Measurements from ENCODE around the gene ZNF227.
A peak's percentile ranks its signal among the peaks of the same experiment; 100 is the strongest.
"Not testable (repeated sequence)": the region's sequence is repeated elsewhere in the genome, so short reads cannot be mapped to it uniquely, and the experiment has no call there.

The ZNF227 gene

GRCh38 chr19:44212250-44212865 lies at the start of gene ZNF227:
TSS of gene ZNF227 (plus strand) at chr19:44212532. CDS start at chr19:44217793, 5,261 bp downstream.
- DNase-seq (ENCODE audit: low spot score): peak; percentile 82

DNA sequence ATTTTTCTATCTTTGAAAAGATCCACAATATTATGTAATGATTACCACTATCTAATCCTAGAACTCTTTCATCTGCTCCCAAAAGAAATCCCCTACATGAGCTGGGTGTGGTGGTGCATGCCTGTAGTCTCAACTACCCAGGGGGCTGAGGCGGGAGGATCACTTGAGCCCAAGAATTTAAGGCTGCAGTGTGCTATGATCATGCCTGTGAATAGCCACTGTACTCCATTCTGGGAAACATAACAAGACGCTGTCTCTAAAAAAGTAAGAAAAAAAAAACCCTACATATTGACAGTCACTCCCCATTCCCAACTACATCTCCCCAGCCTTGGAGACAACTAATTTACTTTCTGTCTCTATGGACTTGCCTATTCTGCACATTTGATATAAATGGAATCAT lies 48.5 kb upstream of the ZNF227 start:
- DNase-seq (ENCODE audit: low spot score): no peak

DNA sequence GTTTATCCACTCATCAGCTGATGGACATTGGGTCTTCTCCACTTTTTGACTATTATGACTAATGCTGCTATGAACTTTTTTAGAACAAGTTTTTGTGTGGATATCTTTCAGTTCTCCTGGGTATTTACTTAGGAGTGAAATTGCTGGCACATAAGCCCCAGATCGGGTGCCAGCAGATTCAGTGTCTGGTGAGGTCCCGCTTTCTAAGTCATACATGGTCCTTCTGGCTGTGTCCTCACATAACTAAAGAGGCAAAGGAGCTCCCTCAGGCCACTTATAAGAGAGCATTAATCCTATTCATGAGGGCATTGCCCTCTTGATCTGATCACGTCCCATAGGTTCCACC lies 48.0 kb upstream of the ZNF227 start:
- DNase-seq (ENCODE audit: low spot score): no peak

- peak; percentile 84 for DNase-seq (ENCODE audit: low spot score)
Observed at GRCh38 chr19:44164673-44165512, 47.4 kb upstream of the ZNF227 start, which contains the start of gene ZNF226. TSS of gene ZNF226 (plus strand) at chr19:44165100. CDS start at chr19:44170081, 4,981 bp downstream.

DNA sequence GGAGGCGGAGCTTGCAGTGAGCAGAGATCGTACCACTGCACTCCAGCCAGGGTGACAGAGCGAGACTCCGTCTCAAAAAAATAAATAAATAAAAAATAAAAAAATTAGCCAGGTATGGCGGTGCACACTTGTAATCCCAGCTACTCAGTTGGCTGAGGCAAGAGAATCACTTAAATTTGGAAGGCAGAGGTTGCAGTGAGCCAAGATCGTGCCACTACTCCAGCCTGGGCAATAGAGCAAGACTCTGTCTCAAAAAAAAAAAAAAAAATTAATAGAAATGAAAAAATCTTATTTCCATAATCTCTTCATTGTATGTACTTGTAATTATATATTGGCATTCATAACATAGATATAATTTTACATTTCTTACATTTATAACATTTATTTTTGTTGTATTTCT lies 41.7 kb upstream of the ZNF227 start:
- DNase-seq (ENCODE audit: low spot score): not testable (repeated sequence)

DNA sequence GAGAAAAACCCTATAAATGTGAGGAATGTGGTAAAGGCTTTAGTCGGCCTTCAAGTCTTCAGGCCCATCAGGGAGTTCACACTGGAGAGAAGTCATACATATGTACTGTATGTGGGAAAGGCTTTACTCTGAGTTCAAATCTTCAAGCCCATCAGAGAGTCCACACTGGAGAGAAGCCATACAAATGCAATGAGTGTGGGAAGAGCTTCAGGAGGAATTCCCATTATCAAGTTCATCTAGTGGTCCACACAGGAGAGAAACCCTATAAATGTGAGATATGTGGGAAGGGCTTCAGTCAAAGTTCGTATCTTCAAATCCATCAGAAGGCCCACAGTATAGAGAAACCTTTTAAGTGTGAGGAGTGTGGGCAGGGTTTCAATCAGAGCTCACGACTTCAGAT lies 35.7 kb upstream of the ZNF227 start:
- no peak for DNase-seq (ENCODE audit: low spot score)

DNA sequence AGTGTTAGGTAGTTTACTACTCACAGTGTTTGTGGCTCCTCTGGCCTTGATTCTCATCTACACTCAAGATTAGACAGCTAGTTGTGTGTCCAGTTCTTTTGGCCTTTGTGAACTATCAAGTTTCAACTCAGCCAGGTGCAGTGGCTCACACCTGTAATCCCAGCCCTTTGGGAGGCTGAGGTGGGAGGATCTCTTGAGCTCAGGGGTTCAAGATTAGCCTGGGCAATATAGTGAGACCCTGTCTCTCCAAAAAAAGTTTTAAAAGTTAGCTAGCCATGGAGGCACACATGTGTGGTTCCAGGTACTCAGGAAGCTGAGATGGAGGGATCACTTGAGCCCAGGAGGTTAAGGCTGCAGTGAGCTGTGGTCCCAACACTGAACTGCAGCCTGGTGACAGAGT lies 31.4 kb upstream of the ZNF227 start:
- DNase-seq (ENCODE audit: low spot score): no peak

GRCh38 chr19:44182145-44182544 lies 30.2 kb upstream of the ZNF227 start:
- DNase-seq (ENCODE audit: low spot score): no peak

GRCh38 chr19:44190020-44190419 lies 22.3 kb upstream of the ZNF227 start:
- no peak for DNase-seq (ENCODE audit: low spot score)

- no peak for DNase-seq (ENCODE audit: low spot score)
Observed at GRCh38 chr19:44192127-44192526, 20.2 kb upstream of the ZNF227 start.

DNA sequence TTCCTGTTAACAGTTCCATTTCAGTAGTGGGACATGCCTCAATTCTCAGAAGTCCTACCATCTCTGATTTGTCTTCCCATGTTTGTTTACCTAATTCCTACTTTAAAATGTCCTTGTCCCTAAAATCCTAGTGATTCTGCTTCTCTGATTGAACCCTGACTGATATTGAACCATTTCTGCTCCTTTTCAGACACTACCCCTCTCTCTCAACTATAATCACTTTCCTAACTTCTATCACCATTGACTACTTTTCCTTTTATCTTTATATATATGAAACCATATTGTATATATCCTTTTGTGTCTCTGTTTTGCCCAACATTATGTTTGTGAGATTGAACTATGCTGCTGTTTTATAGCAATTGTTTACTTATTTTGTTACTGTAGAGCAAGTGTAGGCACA lies 15.6 kb upstream of the ZNF227 start:
- DNase-seq (ENCODE audit: low spot score): no peak

GRCh38 chr19:44202470-44202869 lies 9.9 kb upstream of the ZNF227 start:
- no peak for DNase-seq (ENCODE audit: low spot score)

- DNase-seq (ENCODE audit: low spot score): no peak
Observed at GRCh38 chr19:44202974-44203373, 9.4 kb upstream of the ZNF227 start.

- not testable (repeated sequence) for DNase-seq (ENCODE audit: low spot score)
Observed at GRCh38 chr19:44203877-44204276, 8.5 kb upstream of the ZNF227 start.

- no peak for DNase-seq (ENCODE audit: low spot score)
Observed at GRCh38 chr19:44204772-44205171, 7.6 kb upstream of the ZNF227 start.

GRCh38 chr19:44207126-44207803 lies 5.1 kb upstream of the ZNF227 start:
- peak; percentile 91 for DNase-seq (ENCODE audit: low spot score)

GRCh38 chr19:44212866-44213346 lies 574 bp downstream of the ZNF227 start:
- DNase-seq (ENCODE audit: low spot score): peak; percentile 17

GRCh38 chr19:44219926-44220325 lies 7.6 kb downstream of the ZNF227 start:
- DNase-seq (ENCODE audit: low spot score): not testable (repeated sequence)

DNA sequence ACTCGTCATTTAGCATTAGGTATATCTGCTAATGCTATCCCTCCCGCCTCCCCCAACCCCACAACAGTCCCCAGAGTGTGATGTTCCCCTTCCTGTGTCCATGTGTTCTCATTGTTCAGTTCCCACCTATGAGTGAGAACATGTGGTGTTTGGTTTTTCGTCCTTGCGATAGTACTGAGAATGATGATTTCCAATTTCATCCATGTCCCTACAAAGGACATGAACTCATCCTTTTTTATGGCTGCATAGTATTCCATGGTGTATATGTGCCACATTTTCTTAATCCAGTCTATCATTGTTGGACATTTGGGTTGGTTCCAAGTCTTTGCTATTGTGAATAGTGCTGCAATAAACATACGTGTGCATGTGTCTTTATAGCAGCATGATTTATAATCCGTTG lies 8.4 kb downstream of the ZNF227 start:
- DNase-seq (ENCODE audit: low spot score): not testable (repeated sequence)

DNA sequence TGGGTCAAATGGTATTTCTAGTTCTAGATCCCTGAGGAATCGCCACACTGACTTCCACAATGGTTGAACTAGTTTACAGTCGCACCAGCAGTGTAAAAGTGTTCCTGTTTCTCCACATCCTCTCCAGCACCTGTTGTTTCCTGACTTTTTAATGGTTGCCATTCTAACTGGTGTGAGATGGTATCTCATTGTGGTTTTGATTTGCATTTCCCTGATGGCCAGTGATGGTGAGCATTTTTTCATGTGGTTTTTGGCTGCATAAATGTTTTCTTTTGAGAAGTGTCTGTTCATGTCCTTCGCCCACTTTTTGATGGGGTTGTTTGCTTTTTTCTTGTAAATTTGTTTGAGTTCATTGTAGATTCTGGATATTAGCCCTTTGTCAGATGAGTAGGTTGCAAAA lies 9.0 kb downstream of the ZNF227 start:
- not testable (repeated sequence) for DNase-seq (ENCODE audit: low spot score)

- no peak for DNase-seq (ENCODE audit: low spot score)
Observed at GRCh38 chr19:44228318-44228717, 16.0 kb downstream of the ZNF227 start.

- no peak for DNase-seq (ENCODE audit: low spot score)
Observed at GRCh38 chr19:44232867-44233266, 20.5 kb downstream of the ZNF227 start.

- no peak for DNase-seq (ENCODE audit: low spot score)
Observed at GRCh38 chr19:44236384-44236783, 24.1 kb downstream of the ZNF227 start.
